SU-DHL-6 (cell line): ENCODE measurements around the gene C1QTNF1.

ENCODE experiments used
- H2AFZ ChIP-seq: fragments of 200-600 bp; sonication (generic); 2 replicates; pipeline ENCODE4 v1.6.1; 2014; ENCODE audit warnings: low read depth, mild to moderate bottlenecking, moderate library complexity, mixed read lengths, antibody characterized with exemption, low read length; ENCODE audit not compliant: severe bottlenecking
- H3F3A ChIP-seq: fragments of 200-600 bp; shearing (Covaris generic); 2 replicates; pipeline ENCODE4 v1.6.0; 2016; ENCODE audit warnings: antibody characterized with exemption, mild to moderate bottlenecking; ENCODE audit not compliant: insufficient read depth
- H3K27ac ChIP-seq: fragments of 200-600 bp; sonication (generic); 2 replicates; pipeline ENCODE4 v1.5.1; 2016; ENCODE audit warnings: low read depth, mild to moderate bottlenecking, low read length, moderate library complexity, mixed read lengths
- H3K27me3 ChIP-seq: fragments of 200-600 bp; sonication (generic), shearing (Covaris generic); 2 replicates; pipeline ENCODE4 v1.6.0; 2014; ENCODE audit warnings: mild to moderate bottlenecking, low read length
- H3K36me3 ChIP-seq: fragments of 200-600 bp; sonication (generic); 2 replicates; pipeline ENCODE4 v1.6.1; 2014; ENCODE audit warnings: mild to moderate bottlenecking, low read length, mixed read lengths
- H3K4me2 ChIP-seq: fragments of 300-600, 200-600 bp; shearing (Covaris generic), sonication (generic); 2 replicates; pipeline ENCODE4 v1.6.0; 2014; ENCODE audit warnings: low read length, low read depth, mild to moderate bottlenecking; ENCODE audit not compliant: poor library complexity, severe bottlenecking
- H3K4me3 ChIP-seq: fragments of 200-600 bp; sonication (generic); 2 replicates; pipeline ENCODE4 v1.5.1; 2014; ENCODE audit warnings: antibody characterized with exemption, low read length, mild to moderate bottlenecking, mixed read lengths; ENCODE audit not compliant: insufficient read depth, poor library complexity, severe bottlenecking
- H3K79me2 ChIP-seq: fragments of 200-600 bp; sonication (generic); 2 replicates; pipeline ENCODE4 v1.6.1; 2014; ENCODE audit warnings: mild to moderate bottlenecking, low read length, moderate library complexity; ENCODE audit not compliant: insufficient read depth
- H3K9ac ChIP-seq: fragments of 200-600 bp; sonication (generic); 2 replicates; pipeline ENCODE4 v1.7.0; 2014; ENCODE audit warnings: mild to moderate bottlenecking, low read length
- H3K9me2 ChIP-seq: fragments of 200-600 bp; sonication (generic); replicated peaks from 2 replicates; pipeline ENCODE4 v1.6.1; 2014; ENCODE audit warnings: low read length; ENCODE audit not compliant: insufficient read depth
- H3K9me3 ChIP-seq: fragments of 200-600 bp; sonication (generic); 2 replicates; pipeline ENCODE4 v1.6.1; 2014; ENCODE audit warnings: low read length, mixed read lengths; ENCODE audit not compliant: insufficient read depth
- H4K20me1 ChIP-seq: fragments of 200-600 bp; sonication (generic); 2 replicates; pipeline ENCODE4 v1.6.1; 2014; ENCODE audit warnings: low read depth, mild to moderate bottlenecking, antibody characterized with exemption, low read length, moderate library complexity, mixed read lengths
- EZH2phosphoT487 ChIP-seq: fragments of 200-600 bp; sonication (generic), shearing (Covaris generic); conservative IDR thresholded peaks from 2 replicates; pipeline ENCODE4 v1.6.1; 2018; ENCODE audit warnings: mild to moderate bottlenecking, antibody characterized with exemption, low read length, moderate library complexity, mixed read lengths
- TF ChIP-seq, protein P1 (sequence below): fragments of 200-600 bp; sonication (generic); IDR thresholded peaks from one replicate; pipeline ENCODE4 v1.5.1; 2017; ENCODE audit warnings: antibody characterized with exemption, mild to moderate bottlenecking, low read length, moderate library complexity; ENCODE audit not compliant: insufficient read depth, poor library complexity, severe bottlenecking

The C1QTNF1 gene

DNA sequence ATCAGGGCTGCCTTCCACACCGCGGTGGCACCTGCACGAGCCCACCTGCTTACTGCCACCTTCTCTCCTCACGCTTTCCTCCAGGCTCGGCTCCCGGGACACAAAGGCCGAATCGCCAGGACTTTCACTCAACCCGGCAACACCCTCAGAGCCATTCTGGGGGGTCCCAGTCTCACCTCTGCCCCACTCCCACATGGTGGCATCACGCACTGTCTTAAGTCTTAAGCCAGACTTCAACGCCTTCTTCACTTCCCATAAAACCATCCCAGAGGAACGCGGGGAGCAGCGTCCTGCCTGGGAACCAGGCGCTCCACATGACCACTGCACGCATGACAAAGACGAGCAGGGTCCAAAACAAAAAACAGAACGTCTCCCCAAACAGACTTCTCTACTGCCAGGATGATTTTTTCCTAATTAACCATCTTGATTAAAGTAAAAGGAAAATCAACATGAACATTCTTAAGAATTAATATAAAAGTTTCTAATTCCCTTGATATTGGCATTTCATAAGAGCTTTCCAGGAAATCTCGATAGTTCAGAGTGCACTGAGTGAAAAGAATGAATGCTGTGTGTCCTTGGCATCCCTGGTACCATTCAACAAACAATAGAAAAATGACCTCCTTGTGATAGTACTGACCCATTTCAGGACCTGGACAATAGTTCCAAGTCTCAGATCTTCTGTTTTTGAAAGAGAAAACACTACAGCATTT lies 17.0 kb upstream of the C1QTNF1 start:
- no peak overlapping the region for H3K4me2 ChIP-seq
- H3K9me2 ChIP-seq: no peaks in the 10 kb centered on the region

DNA sequence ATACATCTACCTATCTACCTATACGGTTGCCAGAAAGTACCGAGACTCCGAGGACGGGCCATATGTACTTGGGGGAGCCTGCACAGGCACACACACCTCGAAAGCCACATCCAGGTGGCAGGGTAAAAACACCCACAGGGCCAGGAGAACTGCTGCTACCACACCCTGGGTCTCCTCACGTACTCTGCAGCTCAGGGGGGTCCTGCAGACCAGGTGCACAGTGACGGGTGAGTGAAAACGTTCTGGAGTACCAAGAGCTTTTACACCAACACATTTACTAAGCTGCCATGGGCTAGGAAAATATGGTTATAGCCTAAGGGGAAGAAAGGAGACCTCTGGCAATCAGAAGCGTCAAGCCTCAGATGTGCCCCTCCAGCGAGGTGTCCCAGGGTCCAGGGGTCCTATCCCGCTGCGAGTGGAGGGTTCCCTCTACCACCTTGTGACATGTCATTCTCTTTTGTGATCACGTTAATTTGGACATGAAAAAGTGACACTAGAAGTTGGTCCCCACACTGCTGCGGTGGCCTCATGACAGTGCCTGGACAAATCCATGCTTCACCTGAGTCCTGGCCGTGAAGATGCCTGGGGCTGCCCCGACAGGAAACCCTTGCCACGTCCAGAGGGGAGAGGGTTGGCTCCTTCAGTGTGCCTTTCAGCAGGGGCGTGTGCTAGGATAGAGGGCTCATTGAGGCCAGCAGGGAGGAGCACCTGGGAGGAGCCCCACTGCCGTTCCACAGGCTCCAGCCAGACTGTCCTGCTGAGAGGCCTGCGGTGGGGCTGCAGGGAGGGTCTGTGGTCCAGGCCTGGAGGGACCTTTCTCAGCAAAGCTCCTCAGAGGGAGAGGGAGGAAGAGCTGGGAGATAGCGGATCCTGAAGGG lies 16.2 kb upstream of the C1QTNF1 start:
- H3K9ac ChIP-seq: peak overlapping the region; percentile 90; the same call in 1 of the 2 replicates
- no peaks in the 10 kb centered on the region for H3K36me3 ChIP-seq
- H3K4me2 ChIP-seq: peak overlapping the region; percentile 90
- no peaks in the 10 kb centered on the region for H3K9me2 ChIP-seq
- no peak overlapping the region for H2AFZ ChIP-seq
- no peaks in the 10 kb centered on the region for H3F3A ChIP-seq
- H3K27me3 ChIP-seq: no peaks in the 10 kb centered on the region
- no peaks in the 10 kb centered on the region for H4K20me1 ChIP-seq
- no peak overlapping the region for H3K27ac ChIP-seq
- no peaks in the 10 kb centered on the region for H3K9me3 ChIP-seq
- no peak for TF ChIP-seq EZH2phosphoT487
- TF ChIP-seq, protein P1, sequence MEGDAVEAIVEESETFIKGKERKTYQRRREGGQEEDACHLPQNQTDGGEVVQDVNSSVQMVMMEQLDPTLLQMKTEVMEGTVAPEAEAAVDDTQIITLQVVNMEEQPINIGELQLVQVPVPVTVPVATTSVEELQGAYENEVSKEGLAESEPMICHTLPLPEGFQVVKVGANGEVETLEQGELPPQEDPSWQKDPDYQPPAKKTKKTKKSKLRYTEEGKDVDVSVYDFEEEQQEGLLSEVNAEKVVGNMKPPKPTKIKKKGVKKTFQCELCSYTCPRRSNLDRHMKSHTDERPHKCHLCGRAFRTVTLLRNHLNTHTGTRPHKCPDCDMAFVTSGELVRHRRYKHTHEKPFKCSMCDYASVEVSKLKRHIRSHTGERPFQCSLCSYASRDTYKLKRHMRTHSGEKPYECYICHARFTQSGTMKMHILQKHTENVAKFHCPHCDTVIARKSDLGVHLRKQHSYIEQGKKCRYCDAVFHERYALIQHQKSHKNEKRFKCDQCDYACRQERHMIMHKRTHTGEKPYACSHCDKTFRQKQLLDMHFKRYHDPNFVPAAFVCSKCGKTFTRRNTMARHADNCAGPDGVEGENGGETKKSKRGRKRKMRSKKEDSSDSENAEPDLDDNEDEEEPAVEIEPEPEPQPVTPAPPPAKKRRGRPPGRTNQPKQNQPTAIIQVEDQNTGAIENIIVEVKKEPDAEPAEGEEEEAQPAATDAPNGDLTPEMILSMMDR: no peak
- H3K79me2 ChIP-seq: peaks cover 47% of the 10 kb centered on the region
- H3K4me3 ChIP-seq: no peak overlapping the region

More for the DNA sequence above, 17.0 kb upstream of the C1QTNF1 start:
- no peak overlapping the region for H3K4me3 ChIP-seq
- no peaks in the 10 kb centered on the region for H4K20me1 ChIP-seq
- no peak overlapping the region for H2AFZ ChIP-seq
- H3K9me3 ChIP-seq: no peaks in the 10 kb centered on the region
- H3F3A ChIP-seq: no peaks in the 10 kb centered on the region
- H3K36me3 ChIP-seq: no peaks in the 10 kb centered on the region
- H3K27ac ChIP-seq: no peak overlapping the region
- peaks cover 55% of the 10 kb centered on the region for H3K79me2 ChIP-seq
- TF ChIP-seq, protein P1: no peak
- TF ChIP-seq EZH2phosphoT487: no peak
- no peak overlapping the region for H3K9ac ChIP-seq
- no peaks in the 10 kb centered on the region for H3K27me3 ChIP-seq

DNA sequence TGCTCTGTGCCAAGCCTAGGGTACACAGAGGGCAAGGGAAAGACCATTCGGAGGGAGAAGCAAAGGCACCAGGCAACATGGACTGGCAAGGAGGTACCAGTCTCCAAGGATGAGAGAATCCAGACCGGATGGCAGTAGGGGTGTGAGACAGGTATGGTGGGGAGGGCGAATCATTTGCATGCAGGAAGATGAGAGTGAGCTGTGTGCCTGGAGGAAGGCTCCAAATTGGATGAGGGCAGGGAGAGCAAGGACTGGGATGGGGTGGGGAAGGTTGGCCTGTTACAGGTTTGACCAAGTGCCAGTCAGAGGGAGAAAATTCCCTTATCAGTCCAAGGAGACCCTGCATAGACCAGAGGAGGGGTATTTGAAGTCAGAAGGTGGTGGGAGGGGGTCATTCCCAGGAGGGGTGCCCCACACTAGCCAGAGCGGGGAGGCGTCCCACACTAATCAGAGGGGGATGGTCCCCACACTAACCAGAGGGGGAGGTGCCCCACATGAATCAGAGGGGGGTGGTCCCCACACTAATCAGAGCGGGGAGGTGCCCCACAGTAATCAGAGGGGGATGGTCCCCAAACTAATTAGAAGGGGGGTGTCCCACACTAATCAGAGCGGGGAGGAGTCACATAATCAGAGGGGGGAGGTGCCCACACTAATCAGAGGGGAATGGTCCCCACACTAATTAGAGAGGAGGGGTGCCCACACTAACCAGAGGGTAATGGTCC lies 15.1 kb upstream of the C1QTNF1 start:
- no peaks in the 10 kb centered on the region for H3K9me2 ChIP-seq
- TF ChIP-seq, protein P1: no peak
- no peak for TF ChIP-seq EZH2phosphoT487

More for the DNA sequence above, 15.1 kb upstream of the C1QTNF1 start:
- Histone ChIP-seq H3K4me3 (peak overlapping the region; percentile 94), H3K27me3 (no peaks in the 10 kb centered on the region), H2AFZ (no peak overlapping the region), H4K20me1 (no peaks in the 10 kb centered on the region), H3K36me3 (no peaks in the 10 kb centered on the region), H3K9me3 (peaks cover under 1% of the 10 kb centered on the region; the same call in 1 of the 2 replicates), H3K9ac (peak overlapping the region; percentile 90), H3K79me2 (peaks cover 37% of the 10 kb centered on the region), H3F3A (no peaks in the 10 kb centered on the region), H3K4me2 (peak overlapping the region; percentile 90), H3K27ac (peak overlapping the region; percentile 67)
